GM19395 (cell line): ENCODE measurements around the gene MAP2K7.
"Not testable (repeated sequence)": the region's sequence is repeated elsewhere in the genome, so short reads cannot be mapped to it uniquely, and the experiment has no call there.

Source experiments
- ATAC-seq: cut with Tn5 transposase; IDR thresholded peaks from one replicate; pipeline ENCODE4 v1.9.1; 2021; ENCODE audit warnings: mild to moderate bottlenecking, moderate library complexity; ENCODE audit not compliant: unreplicated experiment

The MAP2K7 gene

GRCh38 chr19:7928741-7929701 lies 25.3 kb downstream of the MAP2K7 start:
- ATAC-seq: no peak

DNA sequence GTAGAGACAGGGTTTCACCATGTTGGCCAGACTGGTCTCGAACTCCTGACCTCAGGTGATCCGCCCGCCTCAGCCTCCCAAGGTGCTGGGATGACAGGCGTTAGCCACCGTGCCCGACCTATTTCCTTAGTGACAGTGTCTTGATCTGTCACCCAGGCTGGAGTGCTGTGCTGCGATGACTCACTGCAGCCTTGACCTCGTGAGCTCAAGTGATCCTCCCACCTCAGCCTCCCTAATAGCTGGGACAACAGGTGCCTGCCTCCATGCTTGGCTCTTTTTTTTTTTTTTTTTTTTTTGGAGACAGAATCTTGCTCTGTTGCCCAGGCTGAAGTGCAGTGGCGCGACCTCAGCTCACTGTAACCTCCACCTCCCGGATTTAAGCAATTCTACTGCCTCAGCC lies 26.4 kb downstream of the MAP2K7 start:
- ATAC-seq: not testable (repeated sequence)

DNA sequence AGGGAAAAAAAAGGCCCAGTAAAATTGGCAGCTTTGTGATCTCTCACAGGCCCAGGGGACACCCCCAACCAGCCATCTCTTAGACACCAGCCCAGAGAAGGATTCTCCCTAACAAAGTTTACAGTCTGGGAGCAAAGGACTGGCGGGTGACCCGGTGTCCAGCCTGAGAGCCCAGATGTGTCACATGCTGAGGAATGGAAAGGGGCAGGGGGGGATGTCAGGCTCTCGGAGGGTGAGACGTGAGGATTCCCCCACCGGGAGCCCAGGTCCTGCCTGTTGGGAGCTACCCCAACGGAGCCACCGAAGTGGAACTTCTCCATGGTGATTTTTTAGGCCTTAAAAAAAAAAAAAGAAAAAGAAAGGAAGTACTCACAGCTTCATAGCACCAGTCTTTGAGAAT lies 27.1 kb downstream of the MAP2K7 start:
- no peak for ATAC-seq

DNA sequence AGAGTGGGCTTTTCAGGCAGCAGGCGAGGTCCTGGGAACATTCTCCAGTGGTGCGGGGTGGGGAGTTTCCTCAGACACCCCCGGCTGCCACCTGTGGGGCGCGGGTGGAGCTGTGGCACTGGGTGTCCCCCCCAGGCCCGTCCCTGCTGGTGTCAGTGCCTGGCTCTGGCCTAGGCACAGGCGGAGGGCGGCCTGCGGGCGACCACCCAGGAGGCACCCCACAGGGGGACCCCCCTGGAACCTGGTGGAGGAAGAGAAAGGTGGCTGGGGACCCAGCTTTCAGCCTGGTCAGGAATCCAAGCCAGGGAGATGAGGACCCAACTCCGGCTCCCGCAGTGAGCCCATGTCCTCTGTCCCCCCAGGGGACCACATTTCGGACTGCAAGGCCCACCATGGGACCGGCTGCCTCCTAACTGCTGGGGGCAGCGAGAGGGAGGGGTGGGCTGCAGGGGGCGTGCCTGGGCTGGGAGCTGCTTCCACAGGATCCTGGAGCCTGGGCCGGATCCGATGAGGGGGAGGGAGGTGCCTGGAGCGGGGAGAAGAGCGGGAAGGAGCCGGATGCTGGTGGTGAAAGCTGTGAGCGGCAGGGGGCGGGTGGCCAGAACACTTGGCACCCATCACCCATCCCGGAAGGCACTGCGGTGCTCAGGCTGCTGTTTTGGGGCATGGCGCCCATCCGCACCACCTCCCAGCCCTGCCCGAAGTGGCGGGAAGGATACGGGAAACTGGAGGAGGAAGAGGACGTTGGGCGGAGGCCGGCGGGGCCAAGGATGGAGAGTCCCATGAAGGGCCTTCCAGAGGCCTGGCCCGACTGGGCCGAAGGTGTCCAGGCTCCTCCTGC lies 27.8 kb downstream of the MAP2K7 start:
- ATAC-seq: no peak

DNA sequence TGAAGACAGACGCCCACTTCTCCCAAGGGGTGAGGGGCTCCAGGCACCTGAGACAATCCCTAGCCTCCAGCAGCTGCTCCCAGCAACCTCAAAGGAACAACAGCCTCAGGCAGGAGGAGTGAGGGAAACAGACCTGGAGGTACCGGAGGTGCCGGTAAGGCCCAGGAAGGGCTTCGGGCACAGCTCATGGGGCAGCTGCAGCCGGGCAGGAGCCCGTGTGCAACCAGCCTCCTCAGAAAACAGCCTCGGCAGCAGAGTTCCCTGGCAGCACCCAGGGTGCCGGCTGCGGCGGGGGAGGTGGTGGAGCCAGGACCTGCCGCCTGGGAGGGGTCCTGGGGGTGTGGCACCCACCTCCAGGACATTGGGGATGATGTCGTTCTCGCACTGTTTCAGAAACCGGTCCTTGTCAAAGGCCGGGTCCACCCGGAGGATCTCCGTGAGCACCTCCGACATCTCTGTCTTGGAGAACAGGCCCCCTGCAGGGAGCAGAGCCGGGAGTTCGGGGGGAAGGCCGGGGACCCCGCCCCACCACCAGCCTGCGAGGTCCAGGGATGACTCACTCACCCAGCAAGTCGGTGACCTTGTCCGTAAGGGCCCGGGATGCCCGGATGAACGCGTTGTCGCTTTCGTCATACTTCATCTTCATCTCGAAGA lies 28.7 kb downstream of the MAP2K7 start:
- ATAC-seq: no peak

- no peak for ATAC-seq
These were observed 29.2 kb downstream of the MAP2K7 start for GRCh38 chr19:7932930-7933300.

DNA sequence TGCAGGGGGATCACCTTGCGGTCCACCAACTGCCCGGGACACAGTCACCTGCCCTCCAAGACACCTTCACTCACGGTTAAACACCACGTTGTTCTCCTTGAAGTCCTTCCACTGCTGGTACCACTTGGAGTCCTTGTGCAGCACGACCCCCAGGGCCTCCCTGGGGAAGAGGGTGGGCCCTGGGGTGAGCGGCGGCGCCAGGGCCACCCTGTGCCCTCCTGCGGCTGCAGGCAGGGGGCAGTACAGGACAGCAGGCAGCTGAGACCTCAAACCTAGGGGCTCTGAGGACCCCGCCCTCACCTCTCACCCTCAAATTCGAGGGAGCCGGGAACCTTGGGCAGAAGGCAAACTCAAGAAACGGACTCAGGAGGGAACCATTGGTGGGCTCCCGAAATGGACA lies 29.7 kb downstream of the MAP2K7 start:
- no peak for ATAC-seq

GRCh38 chr19:7933828-7934725 lies 30.4 kb downstream of the MAP2K7 start:
- no peak for ATAC-seq

DNA sequence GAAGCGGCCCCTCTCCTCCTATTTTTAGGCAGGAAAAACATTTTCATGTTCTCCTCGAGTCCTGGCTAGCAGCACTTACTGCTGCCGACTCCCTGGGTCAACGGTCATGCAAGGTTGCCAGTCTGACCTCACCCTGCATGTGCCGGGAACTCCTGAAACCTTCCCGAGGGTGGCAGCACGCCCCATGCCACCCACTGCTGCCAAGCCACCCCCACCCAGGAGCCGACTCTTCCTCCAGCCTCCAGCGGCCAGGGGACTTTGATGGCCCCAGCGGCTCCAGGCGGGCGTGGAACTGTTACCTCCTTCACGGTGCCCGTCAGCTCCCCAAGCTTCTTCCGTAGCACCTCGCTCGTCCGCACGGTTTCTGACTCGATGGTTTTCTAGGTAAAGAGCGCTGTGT lies 31.1 kb downstream of the MAP2K7 start:
- no peak for ATAC-seq

GRCh38 chr19:7940841-7941240 lies 37.2 kb downstream of the MAP2K7 start:
- no peak for ATAC-seq

DNA sequence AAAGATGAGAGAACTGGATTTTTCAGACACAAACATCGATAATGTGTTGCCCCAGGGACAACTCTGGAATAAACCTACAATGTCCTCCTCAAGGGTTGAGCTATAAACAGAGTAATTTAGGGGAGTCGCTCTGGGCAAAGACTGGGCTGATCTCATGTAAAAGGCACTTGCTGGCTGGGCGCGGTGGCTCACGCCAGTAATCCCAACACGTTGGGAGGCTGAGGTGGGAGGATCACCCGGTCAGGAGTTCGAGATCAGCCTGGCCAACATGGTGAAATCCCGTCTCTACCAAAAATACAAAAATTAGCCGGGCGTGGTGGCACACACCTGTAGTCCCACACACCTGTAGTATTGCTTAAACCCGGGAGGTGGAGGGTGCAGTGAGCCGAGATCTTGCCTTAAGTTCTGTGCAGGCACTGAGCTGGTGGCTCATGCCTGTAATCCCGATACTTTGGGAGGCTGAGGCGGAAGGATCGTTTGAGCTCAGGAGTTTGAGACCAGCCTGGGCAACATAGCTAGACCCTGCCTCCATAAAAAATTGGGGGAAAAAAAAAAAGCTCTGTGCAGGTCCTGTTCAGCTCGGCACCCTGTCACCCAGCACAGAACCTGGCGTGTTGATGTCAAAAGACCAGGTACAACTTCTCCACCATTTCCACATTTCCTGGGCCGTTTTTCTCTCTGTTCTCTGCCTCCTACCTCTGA lies 38.4 kb downstream of the MAP2K7 start:
- ATAC-seq: no peak

- peak; percentile 17 for ATAC-seq
These were observed 39.3 kb downstream of the MAP2K7 start for GRCh38 chr19:7942981-7943443.

DNA sequence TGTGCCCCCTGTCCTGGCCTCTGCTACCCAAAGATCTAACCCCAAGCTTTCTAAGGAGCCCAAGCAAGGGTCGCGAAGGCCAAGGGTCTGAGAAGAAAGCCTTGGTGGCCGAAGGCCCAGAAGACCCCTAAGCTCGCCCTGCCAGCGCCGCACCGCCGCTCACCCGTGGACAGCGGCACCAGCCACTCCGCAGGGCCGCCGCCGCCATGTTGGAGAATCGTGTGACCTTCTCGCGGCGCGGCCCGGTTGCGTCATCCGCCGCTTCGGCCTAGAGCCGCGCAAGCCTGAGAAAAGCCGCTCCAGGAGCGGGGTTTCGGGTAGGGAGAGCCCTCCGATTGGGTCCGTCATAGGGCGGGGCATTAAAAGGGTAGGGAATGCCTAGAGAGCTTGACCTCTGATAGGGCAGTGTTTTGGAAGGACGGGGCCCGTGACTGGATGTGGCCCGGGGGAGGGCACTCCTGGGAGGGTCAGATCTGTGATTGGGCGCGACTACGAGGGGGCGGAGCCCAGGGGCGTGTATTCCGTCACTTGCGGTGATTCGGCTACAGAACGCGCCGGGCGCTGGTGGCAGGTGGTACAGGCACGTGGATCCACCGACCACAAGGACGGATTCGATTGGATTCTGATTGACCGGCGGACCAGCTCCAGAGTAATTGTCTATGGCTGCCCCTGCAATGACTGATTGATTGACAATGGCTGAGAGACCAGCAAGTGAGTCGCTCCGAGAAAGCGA lies 39.9 kb downstream of the MAP2K7 start, which contains the start of gene TIMM44:
Gene TIMM44 (minus strand): TSS at position 223 of the 733 bp plus-strand sequence. CDS start 15 bp downstream, at position 208.
- ATAC-seq: peak; percentile 94

- ATAC-seq: peak; percentile 39
These were observed 40.6 kb downstream of the MAP2K7 start for GRCh38 chr19:7944177-7944761.

DNA sequence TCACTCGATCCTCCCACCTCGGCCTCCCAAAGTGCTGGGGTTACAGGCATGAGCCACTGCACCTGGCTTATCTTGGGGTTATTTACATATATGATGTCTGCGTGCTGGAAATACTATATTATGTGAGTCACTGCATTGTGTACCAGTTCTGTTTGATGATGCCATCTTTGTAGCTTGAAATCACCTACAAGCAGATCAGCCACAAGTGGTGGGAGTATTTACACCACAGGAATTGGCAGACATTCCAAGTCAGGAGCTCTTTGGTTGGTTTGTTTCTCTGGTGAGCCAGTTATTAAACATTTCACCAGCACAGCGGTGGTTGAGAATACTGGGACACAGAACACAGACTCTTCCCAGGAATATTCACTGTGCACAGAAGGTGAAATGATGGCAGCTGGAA lies 44.3 kb downstream of the MAP2K7 start:
- ATAC-seq: no peak

DNA sequence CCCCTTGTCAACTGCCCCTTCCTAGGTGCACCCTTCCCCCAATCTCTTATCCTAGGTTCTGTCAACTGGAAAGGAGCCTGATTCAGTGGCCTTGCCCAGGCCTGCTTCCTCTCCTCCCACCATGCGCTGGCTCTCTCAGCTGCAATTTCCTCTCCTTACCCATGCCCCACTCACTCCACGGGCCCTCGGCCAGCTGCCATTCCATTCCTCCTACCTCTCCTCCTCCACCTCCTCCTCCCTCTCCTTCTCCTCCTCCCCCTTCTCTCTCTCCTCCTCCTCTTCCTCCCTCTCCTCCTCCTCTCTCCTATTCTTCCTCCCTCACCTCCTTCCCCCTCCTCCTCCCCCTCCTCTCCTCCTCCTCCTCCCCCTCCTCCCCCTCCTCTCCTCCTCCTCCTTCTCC lies 49.4 kb downstream of the MAP2K7 start:
- ATAC-seq: no peak

GRCh38 chr19:7953576-7953975 lies 49.9 kb downstream of the MAP2K7 start:
- ATAC-seq: no peak

DNA sequence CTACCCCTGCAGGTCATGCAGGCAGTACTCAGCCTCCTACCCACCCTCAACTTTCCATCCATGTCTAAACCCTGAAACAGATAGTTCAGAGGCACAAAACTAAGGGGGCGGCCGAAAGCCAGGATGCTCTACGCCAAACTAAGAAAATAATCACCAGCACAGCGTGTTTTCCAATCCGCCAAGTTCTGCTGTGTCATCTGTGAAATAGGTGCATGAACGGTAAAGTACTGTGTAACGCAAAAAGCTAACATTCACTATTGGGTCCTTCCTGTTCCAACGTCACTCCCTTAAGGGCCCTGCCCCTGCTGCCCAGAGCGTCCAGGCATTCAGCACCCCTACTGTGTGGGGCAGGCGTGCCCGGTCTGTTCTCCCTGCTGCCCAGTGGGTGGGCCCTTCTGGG lies 52.0 kb downstream of the MAP2K7 start:
- ATAC-seq: no peak
